K562 (cell line): ENCODE measurements around the gene C3. TPM values are rescaled to one million over a fixed set of nuclear protein-coding genes. Genes with fewer than 3 reads are reported as not detected.

Experiments used
- ASH1L ChIP-seq: fragments of 450-650 bp; IDR thresholded peaks from 2 replicates; pipeline ENCODE4 v1.6.1; 2018; ENCODE audit warnings: borderline replicate concordance, mild to moderate bottlenecking, low read depth; ENCODE audit not compliant: partially characterized antibody
- CC2D1A ChIP-seq: fragments of 450-650 bp; IDR thresholded peaks from 2 replicates; pipeline ENCODE4 v1.6.1; 2017; ENCODE audit warnings: mild to moderate bottlenecking
- CHAMP1 ChIP-seq: fragments of 450-650 bp; IDR thresholded peaks from 2 replicates; pipeline ENCODE4 v1.6.1; 2016; ENCODE audit warnings: mild to moderate bottlenecking
- FOS ChIP-seq: IDR thresholded peaks from 3 replicates; pipeline ENCODE4 v1.6.1; 2011; ENCODE audit not compliant: insufficient read length; ENCODE audit errors: extremely low read depth
- HDAC1 ChIP-seq, 2 experiments: fragments of 450-650 bp; IDR thresholded peaks; 2 replicates each; pipeline ENCODE4 v1.6.1; 2016 to 2017; ENCODE audit warnings: inconsistent platforms in 1 of 2, mild to moderate bottlenecking in 1 of 2, moderate library complexity in 1 of 2
- HLTF ChIP-seq: fragments of 450-650 bp; IDR thresholded peaks from 2 replicates; pipeline ENCODE4 v1.6.1; 2016
- HNRNPLL ChIP-seq: fragments of 200-400 bp; formaldehyde crosslinking; IDR thresholded peaks from 2 replicates; pipeline ENCODE4 v1.6.1; 2017; ENCODE audit warnings: low read length, low read depth, mild to moderate bottlenecking; ENCODE audit not compliant: poor library complexity, severe bottlenecking
- MNT ChIP-seq, 2 experiments: fragments of 450-650 bp; conservative IDR thresholded peaks; 2 replicates each; pipeline ENCODE4 v1.6.1; 2017; ENCODE audit warnings: mild to moderate bottlenecking in 2 of 2, moderate library complexity in 2 of 2
- MXI1 ChIP-seq: IDR thresholded peaks from 2 replicates; pipeline ENCODE4 v1.6.1; 2011; ENCODE audit warnings: low read depth, mild to moderate bottlenecking, improper control_type of control experiment, low read length
- NELFE ChIP-seq: IDR thresholded peaks from 2 replicates; pipeline ENCODE4 v1.6.1; 2011; ENCODE audit warnings: mild to moderate bottlenecking; ENCODE audit not compliant: insufficient read depth, insufficient read length
- RBM14 ChIP-seq: fragments of 200-400 bp; formaldehyde crosslinking; IDR thresholded peaks from 2 replicates; pipeline ENCODE4 v1.6.1; 2018; ENCODE audit warnings: low read depth, mild to moderate bottlenecking, low read length, moderate library complexity, borderline replicate concordance; ENCODE audit not compliant: insufficient read depth
- RBM34 ChIP-seq: fragments of 200-400 bp; formaldehyde crosslinking; IDR thresholded peaks from 2 replicates; pipeline ENCODE4 v1.6.1; 2018; ENCODE audit warnings: low read length, borderline replicate concordance; ENCODE audit not compliant: insufficient read depth
- SMC3 ChIP-seq: conservative IDR thresholded peaks from 2 replicates; pipeline ENCODE4 v1.6.1; 2011; ENCODE audit warnings: low read depth, low read length, improper control_type of control experiment; ENCODE audit not compliant: insufficient read depth
- TAL1 ChIP-seq: fragments of 450-650 bp; IDR thresholded peaks from 2 replicates; pipeline ENCODE4 v1.6.1; 2016; ENCODE audit warnings: mild to moderate bottlenecking
- ZNF311 ChIP-seq: fragments of 250-450 bp; sonication (Bioruptor Pico); IDR thresholded peaks from 2 replicates; pipeline ENCODE4 v1.4.0; 2020; ENCODE audit warnings: mild to moderate bottlenecking, moderate library complexity
- ZNF778 ChIP-seq: fragments of 450-650 bp; formaldehyde crosslinking; IDR thresholded peaks from 2 replicates; pipeline ENCODE4 v1.4.0; 2020; ENCODE audit warnings: mild to moderate bottlenecking, moderate library complexity
- polyA plus RNA-seq, 8 experiments: library from polyadenylated mRNA; depleted of rRNA in 4 of 8; stranded (reverse) in 5 of 8; unstranded in 3 of 8; fragments of >200 nt; fragmentation: Nextera tagmentation in 2 of 8; fragmentation: Illumina TruSeq in 1 of 8; extraction: Ambion mirVana in 2 of 8; extraction: Trizol in 1 of 8; gene quantifications; 2 replicates each; pipeline versions ENCODE4 v1.2.1 to v1.2.3, GENCODE V29; 2011 to 2014; ENCODE audit warnings: inconsistent platforms in 1 of 8, missing spikeins in 1 of 8
- total RNA-seq, 7 experiments: library from RNA; depleted of rRNA in 6 of 7; stranded (reverse); fragments of >200 nt in 6 of 7; fragmentation: Illumina TruSeq in 2 of 7; extraction: Trizol in 2 of 7; gene quantifications; 2 replicates each; pipeline versions ENCODE4 v1.2.1 to v1.2.3, GENCODE V29; 2011 to 2021; ENCODE audit warnings: low replicate concordance in 1 of 7
- TF ChIP-seq, protein P1 (sequence below): sonication (generic); formaldehyde crosslinking; IDR thresholded peaks from 2 replicates; pipeline ENCODE4 v1.8.1; 2023; ENCODE audit warnings: mild to moderate bottlenecking, missing genetic modification reagents
- TF ChIP-seq, protein P2 (sequence below): fragments of 250-450 bp; sonication (Bioruptor Pico); IDR thresholded peaks from 2 replicates; pipeline ENCODE4 v1.8.0; 2021; ENCODE audit warnings: mild to moderate bottlenecking, moderate library complexity
- TF ChIP-seq, protein P3 (sequence below): sonication (generic); formaldehyde crosslinking; IDR thresholded peaks from 2 replicates; pipeline ENCODE4 v1.8.0; 2022; ENCODE audit warnings: missing genetic modification reagents, mild to moderate bottlenecking, borderline replicate concordance

Gene C3
- total and polyA plus RNA-seq, 9 of the 15 experiments (the other 6 are each of a cell fraction or from before 2014, with no cell fraction given): 0.59 to 10.6 (median 2.2) TPM

DNA sequence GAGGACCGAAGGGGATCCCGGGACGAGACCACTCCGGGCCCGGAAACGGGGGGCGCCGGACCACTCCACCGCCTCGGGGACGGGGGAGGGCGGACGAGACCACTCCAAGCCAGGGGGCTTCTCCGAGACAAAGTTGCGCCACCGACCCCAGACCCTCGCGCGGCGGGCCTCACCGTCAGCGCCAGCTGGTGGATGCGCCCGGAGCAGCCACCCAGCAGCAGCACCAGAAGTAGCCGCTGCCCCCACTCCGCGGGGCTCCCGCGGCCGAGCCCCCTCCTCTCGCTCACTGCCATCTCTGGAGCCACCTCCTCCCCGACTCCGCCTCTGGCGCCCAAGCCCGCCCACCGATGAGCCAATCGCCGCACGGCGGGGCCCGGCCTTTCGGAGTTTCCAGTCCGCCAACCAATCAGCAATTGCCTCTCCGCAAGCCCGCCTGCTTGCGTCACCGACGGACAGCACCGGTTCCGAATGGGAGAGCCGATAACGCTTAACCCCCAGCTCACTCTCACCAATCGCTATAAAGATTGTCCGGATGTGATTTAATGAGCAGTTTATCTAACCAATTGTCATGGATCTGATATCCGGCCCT lies 16.9 kb upstream of the C3 start, which contains the start of gene GPR108 (continued):
- TF ChIP-seq, protein P1, sequence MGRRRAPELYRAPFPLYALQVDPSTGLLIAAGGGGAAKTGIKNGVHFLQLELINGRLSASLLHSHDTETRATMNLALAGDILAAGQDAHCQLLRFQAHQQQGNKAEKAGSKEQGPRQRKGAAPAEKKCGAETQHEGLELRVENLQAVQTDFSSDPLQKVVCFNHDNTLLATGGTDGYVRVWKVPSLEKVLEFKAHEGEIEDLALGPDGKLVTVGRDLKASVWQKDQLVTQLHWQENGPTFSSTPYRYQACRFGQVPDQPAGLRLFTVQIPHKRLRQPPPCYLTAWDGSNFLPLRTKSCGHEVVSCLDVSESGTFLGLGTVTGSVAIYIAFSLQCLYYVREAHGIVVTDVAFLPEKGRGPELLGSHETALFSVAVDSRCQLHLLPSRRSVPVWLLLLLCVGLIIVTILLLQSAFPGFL (CRISPR knock-in tag): no peak
- TF ChIP-seq RBM34 (no peak), NELFE (no peak), HLTF (no peak; the same call in 1 of the 2 replicates), MNT (conservative IDR thresholded peaks at IDR 0.05) (peak in 1 of 2 experiments; percentile 22; a peak in 2 of 4 replicates), TAL1 (no peak), CC2D1A (no peak), ZNF778 (CRISPR knock-in tag) (no peak), ZNF311 (CRISPR knock-in tag) (no peak), MXI1 (no peak), FOS (peak; percentile 100), RBM14 (no peak), ASH1L (peak; percentile 99), CHAMP1 (0 out of 2 replicates have a peak, but pooled peaks have one; percentile 37), SMC3 (no peak), HDAC1 (IDR thresholded peaks at IDR 0.05) (no peak), HNRNPLL (peak; percentile 67)
- TF ChIP-seq, protein P2, sequence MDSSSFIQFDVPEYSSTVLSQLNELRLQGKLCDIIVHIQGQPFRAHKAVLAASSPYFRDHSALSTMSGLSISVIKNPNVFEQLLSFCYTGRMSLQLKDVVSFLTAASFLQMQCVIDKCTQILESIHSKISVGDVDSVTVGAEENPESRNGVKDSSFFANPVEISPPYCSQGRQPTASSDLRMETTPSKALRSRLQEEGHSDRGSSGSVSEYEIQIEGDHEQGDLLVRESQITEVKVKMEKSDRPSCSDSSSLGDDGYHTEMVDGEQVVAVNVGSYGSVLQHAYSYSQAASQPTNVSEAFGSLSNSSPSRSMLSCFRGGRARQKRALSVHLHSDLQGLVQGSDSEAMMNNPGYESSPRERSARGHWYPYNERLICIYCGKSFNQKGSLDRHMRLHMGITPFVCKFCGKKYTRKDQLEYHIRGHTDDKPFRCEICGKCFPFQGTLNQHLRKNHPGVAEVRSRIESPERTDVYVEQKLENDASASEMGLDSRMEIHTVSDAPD (CRISPR knock-in tag): no peak
- TF ChIP-seq, protein P3, sequence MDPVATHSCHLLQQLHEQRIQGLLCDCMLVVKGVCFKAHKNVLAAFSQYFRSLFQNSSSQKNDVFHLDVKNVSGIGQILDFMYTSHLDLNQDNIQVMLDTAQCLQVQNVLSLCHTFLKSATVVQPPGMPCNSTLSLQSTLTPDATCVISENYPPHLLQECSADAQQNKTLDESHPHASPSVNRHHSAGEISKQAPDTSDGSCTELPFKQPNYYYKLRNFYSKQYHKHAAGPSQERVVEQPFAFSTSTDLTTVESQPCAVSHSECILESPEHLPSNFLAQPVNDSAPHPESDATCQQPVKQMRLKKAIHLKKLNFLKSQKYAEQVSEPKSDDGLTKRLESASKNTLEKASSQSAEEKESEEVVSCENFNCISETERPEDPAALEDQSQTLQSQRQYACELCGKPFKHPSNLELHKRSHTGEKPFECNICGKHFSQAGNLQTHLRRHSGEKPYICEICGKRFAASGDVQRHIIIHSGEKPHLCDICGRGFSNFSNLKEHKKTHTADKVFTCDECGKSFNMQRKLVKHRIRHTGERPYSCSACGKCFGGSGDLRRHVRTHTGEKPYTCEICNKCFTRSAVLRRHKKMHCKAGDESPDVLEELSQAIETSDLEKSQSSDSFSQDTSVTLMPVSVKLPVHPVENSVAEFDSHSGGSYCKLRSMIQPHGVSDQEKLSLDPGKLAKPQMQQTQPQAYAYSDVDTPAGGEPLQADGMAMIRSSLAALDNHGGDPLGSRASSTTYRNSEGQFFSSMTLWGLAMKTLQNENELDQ (CRISPR knock-in tag): no peak
